ENCODE measurements around the gene LIMS1.
"Not testable (repeated sequence)": the region's sequence is repeated elsewhere in the genome, so short reads cannot be mapped to it uniquely, and the experiment has no call there.

Gene LIMS1

DNA sequence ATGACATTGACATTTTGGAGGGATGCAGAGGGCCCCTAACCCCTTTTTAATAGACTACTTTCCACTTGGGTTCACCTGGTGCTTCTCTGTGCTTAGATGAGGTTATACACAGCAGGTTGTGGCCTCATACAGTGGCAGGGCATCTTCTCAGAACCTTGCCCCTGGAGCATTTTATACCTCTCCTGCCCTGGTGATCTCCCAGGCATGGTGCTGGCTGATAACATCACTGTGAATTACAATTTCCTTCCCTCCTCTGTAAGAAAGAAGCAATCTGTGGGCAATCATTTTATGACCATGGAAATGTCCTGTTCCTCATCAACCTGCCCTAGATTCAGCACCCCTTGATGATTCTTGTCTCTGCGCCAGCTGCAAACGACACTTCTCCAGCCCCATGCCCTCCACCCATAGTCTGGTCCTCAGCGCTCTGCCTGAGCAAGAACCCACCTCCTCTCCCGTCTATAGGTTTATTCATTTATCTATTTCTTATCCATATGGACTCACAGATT, 143.0 kb downstream of the LIMS1 start:
- not testable (repeated sequence) for H3K79me1 ChIP-seq (ENCODE audit: low read length)

DNA sequence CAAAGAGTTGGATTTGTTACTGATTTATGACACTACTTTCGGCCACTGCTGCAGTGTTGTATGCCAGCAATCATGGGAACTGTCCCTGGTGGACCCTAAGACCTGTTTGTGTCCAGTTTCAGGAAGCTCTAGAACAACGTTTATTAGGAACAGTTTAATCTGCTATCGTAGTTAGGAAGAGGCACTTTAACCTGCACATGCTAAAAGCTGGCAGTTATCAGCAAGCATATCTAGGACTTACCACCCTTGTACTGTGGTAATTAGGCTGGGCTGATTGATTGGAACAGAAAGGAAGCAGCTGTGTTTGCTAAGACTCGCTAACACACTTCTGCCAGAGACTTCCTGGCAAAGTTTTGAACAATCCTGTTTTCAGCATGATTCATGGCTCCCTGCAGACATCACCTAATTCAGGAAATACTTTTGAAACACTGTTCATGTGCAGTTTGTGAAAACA, 144.0 kb downstream of the LIMS1 start:
- H3K79me1 ChIP-seq (ENCODE audit: low read length); H4K91ac ChIP-seq (ENCODE audit: low read depth, low read length); H3K27me3 ChIP-seq (ENCODE audit: insufficient read depth, low read length); H2AFZ ChIP-seq (ENCODE audit: insufficient read depth, low read length, poor library complexity); H3K27ac ChIP-seq (ENCODE audit: low read depth, low read length); H3K79me2 ChIP-seq (ENCODE audit: control insufficient read depth, insufficient read depth, low read length, poor library complexity); H3K4me1 ChIP-seq (ENCODE audit: control insufficient read depth in 1 of 2, insufficient read depth in 2 of 2, low read length in 2 of 2); H2BK12ac ChIP-seq (ENCODE audit: low read length); H4K8ac ChIP-seq (ENCODE audit: low read depth, low read length); H3K9ac ChIP-seq (ENCODE audit: low read length); H3K23ac ChIP-seq (ENCODE audit: low read length); H2AK5ac ChIP-seq (ENCODE audit: low read length); H2BK120ac ChIP-seq (ENCODE audit: insufficient read depth, low read length, poor library complexity); H3K4ac ChIP-seq (ENCODE audit: low read depth, low read length); H3K14ac ChIP-seq (ENCODE audit: low read length); H3K9me3 ChIP-seq (ENCODE audit: insufficient read depth, low read depth, low read length); H3K4me3 ChIP-seq (ENCODE audit: low read depth, low read length); H3K18ac ChIP-seq (ENCODE audit: low read length); H4K12ac ChIP-seq (ENCODE audit: low read depth, low read length); H2BK5ac ChIP-seq (ENCODE audit: low read depth, low read length, poor library complexity); H3K4me2 ChIP-seq (ENCODE audit: low read length): not testable (repeated sequence)
- H3K36me3 ChIP-seq (ENCODE audit: control insufficient read depth in 1 of 2, insufficient read depth in 2 of 2, low read length in 2 of 2) = peaks cover 12 to 26% of the 10 kb centered on the region in 2 experiments
- WGBS (ENCODE audit: extremely low coverage, insufficient coverage, insufficient read length) = no CpG with 5 or more reads among the region's 4 CpGs
- DNase-seq = peak; percentile 31 to 61

More for the DNA sequence above, 143.0 kb downstream of the LIMS1 start:
- H4K91ac ChIP-seq (ENCODE audit: low read depth, low read length); H3K4me1 ChIP-seq (ENCODE audit: control insufficient read depth in 1 of 2, insufficient read depth in 2 of 2, low read length in 2 of 2); H2AK5ac ChIP-seq (ENCODE audit: low read length); H2BK120ac ChIP-seq (ENCODE audit: insufficient read depth, low read length, poor library complexity); H2BK5ac ChIP-seq (ENCODE audit: low read depth, low read length, poor library complexity); H3K14ac ChIP-seq (ENCODE audit: low read length); H3K4me3 ChIP-seq (ENCODE audit: low read depth, low read length); H3K4me2 ChIP-seq (ENCODE audit: low read length); DNase-seq; H3K27ac ChIP-seq (ENCODE audit: low read depth, low read length); H4K8ac ChIP-seq (ENCODE audit: low read depth, low read length); H3K79me2 ChIP-seq (ENCODE audit: control insufficient read depth, insufficient read depth, low read length, poor library complexity); H3K18ac ChIP-seq (ENCODE audit: low read length); H4K12ac ChIP-seq (ENCODE audit: low read depth, low read length); H3K23ac ChIP-seq (ENCODE audit: low read length); H3K4ac ChIP-seq (ENCODE audit: low read depth, low read length); H3K27me3 ChIP-seq (ENCODE audit: insufficient read depth, low read length); H3K9ac ChIP-seq (ENCODE audit: low read length); H2AFZ ChIP-seq (ENCODE audit: insufficient read depth, low read length, poor library complexity); H3K9me3 ChIP-seq (ENCODE audit: insufficient read depth, low read depth, low read length); H2BK12ac ChIP-seq (ENCODE audit: low read length): not testable (repeated sequence)
- H3K36me3 ChIP-seq (ENCODE audit: control insufficient read depth in 1 of 2, insufficient read depth in 2 of 2, low read length in 2 of 2) = peaks cover 14 to 27% of the 10 kb centered on the region in 2 experiments
- whole genome bisulfite sequencing (ENCODE audit: extremely low coverage, insufficient coverage, insufficient read length) = no CpG with 5 or more reads among the region's 4 CpGs

DNA sequence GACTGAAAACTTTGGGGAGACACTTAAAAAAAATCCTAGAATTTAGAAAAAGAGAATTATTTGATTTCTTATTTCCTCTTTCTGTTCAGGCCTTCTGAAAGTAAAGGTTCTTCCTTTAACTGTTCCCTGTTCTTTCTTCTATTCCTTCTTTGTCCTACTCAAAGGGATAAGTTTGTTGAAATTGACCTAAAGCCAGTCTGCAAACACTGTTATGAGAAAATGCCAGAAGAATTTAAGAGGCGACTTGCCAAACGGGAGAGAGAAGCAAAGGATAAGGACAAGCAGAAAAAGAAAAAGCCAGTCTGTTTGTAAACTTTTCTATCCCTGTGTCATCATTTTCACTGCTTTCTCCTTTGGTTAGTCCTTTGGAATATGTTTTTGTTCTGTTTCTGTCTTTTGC, 146.5 kb downstream of the LIMS1 start:
- H3K18ac ChIP-seq (ENCODE audit: low read length); H4K12ac ChIP-seq (ENCODE audit: low read depth, low read length); H3K4me2 ChIP-seq (ENCODE audit: low read length); H3K4ac ChIP-seq (ENCODE audit: low read depth, low read length); H3K79me1 ChIP-seq (ENCODE audit: low read length); H4K91ac ChIP-seq (ENCODE audit: low read depth, low read length); DNase-seq; H3K9ac ChIP-seq (ENCODE audit: low read length); H2AFZ ChIP-seq (ENCODE audit: insufficient read depth, low read length, poor library complexity); H2AK5ac ChIP-seq (ENCODE audit: low read length); H3K27ac ChIP-seq (ENCODE audit: low read depth, low read length); H2BK5ac ChIP-seq (ENCODE audit: low read depth, low read length, poor library complexity); H2BK12ac ChIP-seq (ENCODE audit: low read length); H3K9me3 ChIP-seq (ENCODE audit: insufficient read depth, low read depth, low read length); H3K14ac ChIP-seq (ENCODE audit: low read length); H3K79me2 ChIP-seq (ENCODE audit: control insufficient read depth, insufficient read depth, low read length, poor library complexity); H3K27me3 ChIP-seq (ENCODE audit: insufficient read depth, low read length); H4K8ac ChIP-seq (ENCODE audit: low read depth, low read length); H3K23ac ChIP-seq (ENCODE audit: low read length); H2BK120ac ChIP-seq (ENCODE audit: insufficient read depth, low read length, poor library complexity); H3K4me1 ChIP-seq (ENCODE audit: control insufficient read depth in 1 of 2, insufficient read depth in 2 of 2, low read length in 2 of 2); H3K4me3 ChIP-seq (ENCODE audit: low read depth, low read length): not testable (repeated sequence)
- peaks cover 10 to 18% of the 10 kb centered on the region in 2 experiments for H3K36me3 ChIP-seq (ENCODE audit: control insufficient read depth in 1 of 2, insufficient read depth in 2 of 2, low read length in 2 of 2)
- WGBS (ENCODE audit: extremely low coverage, insufficient coverage, insufficient read length) = no CpG with 5 or more reads among the region's 2 CpGs

DNA sequence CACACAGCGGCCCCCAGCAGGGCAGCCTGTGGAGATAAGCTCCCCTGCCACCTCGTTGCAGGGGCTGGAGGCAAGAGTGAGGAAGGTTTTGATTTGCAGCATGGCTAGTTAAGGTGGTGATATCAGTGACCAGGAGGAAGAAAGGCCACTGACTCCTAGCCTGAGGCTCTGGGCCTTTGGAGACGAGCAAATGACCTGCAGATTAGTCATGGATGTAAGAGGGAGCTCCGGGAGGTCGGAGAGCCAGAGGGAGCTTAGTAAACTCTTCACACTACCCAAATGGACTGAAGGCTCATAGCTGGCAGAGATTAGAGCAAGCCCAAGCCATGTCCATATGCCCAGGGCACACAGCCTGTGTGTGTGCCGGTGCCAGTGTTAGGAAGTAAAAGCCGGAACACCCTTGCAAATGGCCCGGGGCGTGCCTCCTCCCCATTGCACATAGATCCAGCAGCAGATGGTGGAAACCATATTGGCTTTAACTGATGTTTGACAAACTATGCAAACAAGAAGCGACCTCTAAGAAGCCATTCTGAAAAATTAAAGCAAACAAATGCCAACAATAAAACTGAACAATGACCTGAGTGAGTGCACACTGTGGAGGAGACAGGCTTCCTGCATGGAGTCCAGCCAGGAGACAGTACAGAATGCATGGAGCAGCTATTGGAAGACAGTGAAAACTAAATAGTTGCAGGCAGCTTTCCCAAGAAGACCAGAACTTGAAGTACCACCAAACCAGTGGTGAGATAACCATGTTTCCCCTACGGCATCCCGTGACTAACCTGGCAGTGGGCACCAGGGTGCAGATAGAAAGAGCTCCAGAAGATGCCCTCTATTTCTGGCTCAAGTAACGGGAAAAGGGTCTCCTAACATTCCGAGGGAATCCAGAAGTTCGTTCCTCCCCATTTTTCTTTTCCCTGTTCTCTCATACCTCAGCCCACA, 154.8 kb downstream of the LIMS1 start:
- H2BK5ac ChIP-seq (ENCODE audit: low read depth, low read length, poor library complexity); H3K27me3 ChIP-seq (ENCODE audit: insufficient read depth, low read length); H2BK12ac ChIP-seq (ENCODE audit: low read length); H4K12ac ChIP-seq (ENCODE audit: low read depth, low read length); H3K4me1 ChIP-seq (ENCODE audit: control insufficient read depth in 1 of 2, insufficient read depth in 2 of 2, low read length in 2 of 2); H3K18ac ChIP-seq (ENCODE audit: low read length); H4K8ac ChIP-seq (ENCODE audit: low read depth, low read length); H3K79me2 ChIP-seq (ENCODE audit: control insufficient read depth, insufficient read depth, low read length, poor library complexity); H3K14ac ChIP-seq (ENCODE audit: low read length); H2BK120ac ChIP-seq (ENCODE audit: insufficient read depth, low read length, poor library complexity); H2AK5ac ChIP-seq (ENCODE audit: low read length); H3K23ac ChIP-seq (ENCODE audit: low read length); H4K91ac ChIP-seq (ENCODE audit: low read depth, low read length); H3K4ac ChIP-seq (ENCODE audit: low read depth, low read length); H3K27ac ChIP-seq (ENCODE audit: low read depth, low read length); H3K4me3 ChIP-seq (ENCODE audit: low read depth, low read length); H3K4me2 ChIP-seq (ENCODE audit: low read length); H3K36me3 ChIP-seq (ENCODE audit: control insufficient read depth in 1 of 2, insufficient read depth in 2 of 2, low read length in 2 of 2); H3K79me1 ChIP-seq (ENCODE audit: low read length); H3K9ac ChIP-seq (ENCODE audit: low read length); H2AFZ ChIP-seq (ENCODE audit: insufficient read depth, low read length, poor library complexity); H3K9me3 ChIP-seq (ENCODE audit: insufficient read depth, low read depth, low read length): not testable (repeated sequence)
- no CpG with 5 or more reads among the region's 15 CpGs for WGBS (ENCODE audit: extremely low coverage, insufficient coverage, insufficient read length)
- peak in 1 of 2 donors; percentile 38 for DNase-seq

Data from trophoblast cell (in vitro differentiated cells and primary cell).